CD4-positive, alpha-beta T cell treated with Interleukin-2 at 100 ng/mL for 4 hours (primary cell): ENCODE data around the gene MROH7.

ENCODE experiments used
- DNase-seq: peaks from one replicate; pipeline ENCODE4 v3.0.0-alpha.2; 2020; ENCODE audit warnings: low spot score

MROH7 gene

DNA sequence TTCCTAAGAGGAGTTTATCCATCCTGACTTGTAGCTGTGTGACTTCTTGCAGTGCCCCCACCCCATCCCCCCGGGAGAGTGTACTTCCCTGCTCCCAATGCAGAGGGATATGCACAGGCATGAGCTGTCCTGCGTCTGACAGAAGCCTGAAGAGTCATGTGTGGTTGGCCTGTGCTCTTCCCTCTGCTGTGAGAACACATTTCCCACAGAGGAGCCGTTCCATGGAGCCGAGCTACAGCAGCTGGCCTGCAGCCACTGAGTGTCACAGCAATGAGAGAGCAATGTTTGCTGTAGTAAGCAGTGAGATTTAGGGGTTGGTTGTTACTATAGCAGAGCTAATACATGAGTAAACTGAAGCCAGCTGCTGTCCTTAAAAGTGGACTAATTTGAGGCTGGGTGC lies 100.7 kb downstream of the MROH7 start:
- DNase-seq, result no peak

DNA sequence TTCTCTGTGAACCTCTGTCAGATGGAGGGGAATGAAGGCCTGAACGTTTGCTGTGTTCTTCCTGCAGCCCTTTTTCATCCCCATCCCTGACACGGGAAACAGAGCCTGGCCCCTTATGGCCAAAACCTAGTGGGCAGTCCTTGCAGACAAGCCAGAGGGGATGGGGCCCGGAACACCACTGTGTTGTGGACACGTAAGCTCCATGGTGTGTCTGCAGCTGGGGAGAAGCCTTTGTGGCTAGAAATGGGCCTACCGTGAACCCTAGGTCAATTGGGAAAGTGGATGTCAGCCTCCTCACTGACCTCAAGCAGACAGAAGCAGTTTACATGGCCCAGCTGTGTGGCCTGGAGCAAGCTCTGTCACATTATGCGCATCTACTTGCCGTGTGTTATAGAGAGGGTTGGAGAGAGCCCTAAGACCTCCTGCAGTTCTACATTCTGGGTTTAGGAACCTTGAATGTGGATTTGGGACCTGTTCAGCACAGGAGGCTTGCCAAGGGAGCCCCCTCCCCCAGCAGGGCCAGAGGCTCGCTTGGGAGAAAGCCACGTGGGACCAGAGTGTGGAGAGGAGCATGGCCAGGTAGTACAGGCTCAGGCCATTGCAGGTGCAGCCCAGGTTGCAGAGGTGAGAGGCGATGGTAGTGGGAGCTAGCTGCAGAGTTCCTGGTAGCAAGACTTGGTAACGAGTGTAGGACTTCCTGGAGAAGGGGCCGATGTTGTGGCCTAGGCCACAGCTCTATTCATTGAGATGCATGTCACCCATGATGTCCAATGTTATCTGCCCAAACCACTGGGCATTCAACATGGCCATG lies 102.0 kb downstream of the MROH7 start:
- no peak for DNase-seq

DNA sequence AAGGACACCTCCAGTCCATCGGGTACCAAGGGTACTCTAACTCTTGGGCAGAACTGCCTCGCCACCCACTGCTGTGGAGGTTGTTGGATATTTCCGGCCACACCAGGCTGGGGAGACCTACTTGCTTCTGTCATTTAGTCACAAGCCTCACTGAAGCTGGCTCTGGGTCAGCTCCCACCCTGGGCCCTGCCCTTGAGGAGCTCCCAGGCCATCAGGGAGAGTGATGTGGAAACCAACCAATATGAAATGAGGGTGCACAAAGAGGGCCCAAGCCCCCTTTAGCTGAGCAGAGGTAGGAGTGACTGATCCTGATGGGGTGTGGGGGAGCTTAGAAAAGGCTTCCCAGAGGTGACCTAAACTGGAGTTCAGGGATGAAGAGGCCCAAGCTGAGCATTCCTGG lies 103.1 kb downstream of the MROH7 start:
- no peak for DNase-seq

DNA sequence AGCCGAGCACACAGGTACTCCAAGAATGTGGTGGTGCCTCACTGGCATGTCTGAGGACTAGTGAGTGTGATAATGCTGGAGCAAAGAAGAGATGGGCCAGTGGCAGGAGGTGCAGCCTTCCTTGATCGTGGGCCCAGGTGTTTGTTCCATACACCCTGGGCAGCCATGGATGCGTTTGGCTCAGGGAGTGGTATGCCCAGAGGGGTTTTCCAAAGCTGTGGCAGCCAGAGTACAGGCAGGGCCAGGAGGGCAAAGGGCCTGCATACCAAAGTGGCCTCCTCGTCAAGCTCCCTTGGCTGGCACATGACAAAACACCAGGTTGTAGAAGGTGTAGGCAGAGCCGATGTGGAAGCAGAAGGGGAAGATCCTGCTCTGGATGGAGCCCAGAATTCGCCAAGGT lies 103.7 kb downstream of the MROH7 start:
- DNase-seq, result no peak

DNA sequence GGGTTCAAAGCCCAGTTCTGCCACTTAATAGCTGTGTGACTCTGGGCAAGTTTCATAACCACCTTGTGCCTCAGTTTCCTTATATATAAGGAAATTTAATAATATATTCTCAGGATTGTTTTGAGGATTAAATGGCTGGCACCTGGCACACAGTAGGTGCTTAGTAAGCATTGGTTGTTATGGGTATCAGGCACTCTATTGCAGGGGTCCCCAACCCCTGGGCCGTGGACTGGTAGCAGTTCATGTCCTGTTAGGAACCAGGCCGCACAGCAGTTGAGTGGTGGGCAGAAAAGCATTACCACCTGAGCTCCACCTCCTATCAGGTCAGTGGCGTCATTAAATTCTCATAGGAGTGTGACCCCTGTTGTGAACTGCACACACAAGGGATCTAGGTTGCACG lies 104.3 kb downstream of the MROH7 start:
- no peak for DNase-seq

DNA sequence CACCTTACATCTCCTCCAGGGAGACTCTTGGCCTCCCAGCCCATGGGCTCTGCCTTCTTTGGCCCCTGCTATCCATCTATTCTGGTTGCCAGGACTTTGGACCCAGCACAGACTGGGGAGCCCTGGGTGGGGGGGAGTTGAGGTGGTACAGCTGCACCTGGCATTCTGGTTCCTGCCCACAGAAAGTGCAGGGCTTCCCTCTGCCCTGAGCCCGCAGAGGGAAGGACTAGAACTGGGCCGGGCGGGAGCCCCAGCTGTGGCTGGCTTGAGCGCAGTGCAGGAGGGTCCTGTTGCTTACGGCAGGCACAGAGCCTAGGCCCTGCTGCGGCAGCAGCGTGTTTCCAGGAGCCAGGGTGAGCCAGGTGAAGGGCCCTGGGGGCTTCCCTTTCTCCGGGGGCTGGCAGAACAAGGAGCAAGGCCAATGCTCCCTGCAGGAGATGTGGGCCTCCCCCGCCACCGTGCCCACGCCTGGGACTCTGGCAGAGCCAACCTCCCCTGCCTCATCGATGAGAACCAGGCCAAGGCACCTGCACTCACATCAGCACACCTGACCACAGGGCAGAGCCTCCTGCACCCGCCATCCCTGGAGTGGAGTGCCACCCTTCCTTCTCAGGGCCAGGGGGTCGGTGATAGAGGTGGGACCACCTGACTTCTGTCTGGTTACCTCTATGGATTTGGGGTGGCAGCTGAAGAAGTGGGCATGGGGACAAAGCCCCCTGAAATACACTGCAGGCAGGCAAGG lies 106.7 kb downstream of the MROH7 start:
- DNase-seq, result no peak

GRCh38 chr1:54750596-54750995 lies 109.0 kb downstream of the MROH7 start:
- DNase-seq, result no peak

DNA sequence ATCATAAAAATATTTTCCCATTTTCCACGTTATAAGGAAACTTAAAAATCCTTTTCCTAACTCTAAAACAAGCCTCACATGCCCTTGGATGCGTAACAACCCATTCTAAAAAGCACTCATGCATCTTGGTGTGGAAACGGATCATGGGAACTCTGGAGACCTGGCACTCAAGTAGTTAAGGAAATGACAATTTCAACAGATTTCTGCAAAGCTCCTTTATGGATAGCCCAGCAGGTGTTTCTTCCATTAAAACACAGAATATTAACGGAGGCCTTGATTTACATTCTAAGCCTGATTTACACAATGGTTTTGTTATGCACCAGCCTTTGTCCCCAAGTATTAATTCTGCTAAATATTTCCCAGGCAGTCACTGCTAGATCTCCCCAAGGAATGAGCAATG lies 109.8 kb downstream of the MROH7 start:
- DNase-seq, result no peak

DNA sequence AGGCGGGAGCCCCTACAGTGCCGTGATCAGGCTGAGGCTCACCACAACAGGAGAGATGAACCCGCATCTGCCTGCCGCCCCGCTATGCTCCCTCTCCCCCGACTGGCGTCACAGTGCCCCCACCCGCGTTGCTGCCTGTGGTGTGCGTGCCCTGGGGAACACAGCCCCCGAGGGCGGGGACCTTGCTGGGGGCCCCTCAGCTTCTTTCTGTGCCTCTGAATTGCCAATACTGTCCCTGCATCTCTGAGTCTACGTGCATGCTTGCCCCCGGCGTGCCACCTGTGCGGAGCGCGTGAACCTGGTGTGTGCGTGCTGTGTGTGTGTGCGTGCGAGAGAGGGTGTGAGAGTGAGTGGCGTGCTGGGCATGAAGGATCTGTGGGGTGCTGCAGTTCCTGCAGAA lies 112.5 kb downstream of the MROH7 start:
- DNase-seq, result no peak

GRCh38 chr1:54754486-54755285 lies 113.1 kb downstream of the MROH7 start:
- DNase-seq, result no peak

DNA sequence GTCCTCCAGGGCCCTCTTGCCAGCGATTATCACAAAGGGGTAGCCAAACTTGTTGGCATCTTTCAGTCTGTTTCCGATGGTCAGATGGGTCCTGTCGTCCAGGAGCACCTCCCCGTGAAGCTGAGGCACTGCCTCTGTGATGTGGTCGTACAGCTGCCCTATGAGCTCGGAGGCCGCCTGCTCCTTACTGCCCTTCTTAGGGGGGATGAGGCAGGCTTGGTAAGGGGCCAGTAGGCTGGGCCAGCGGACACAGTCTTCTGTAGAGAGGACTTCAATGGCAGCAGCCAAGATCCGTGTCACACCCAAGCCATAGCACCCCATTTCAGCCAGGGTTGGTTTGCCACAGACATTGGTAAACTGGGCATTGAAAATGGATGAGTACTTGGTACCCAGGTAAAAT lies 116.2 kb downstream of the MROH7 start:
- DNase-seq, result no peak

- DNase-seq, result no peak
Measured at GRCh38 chr1:54758678-54759348, 117.2 kb downstream of the MROH7 start.
